NCI-H2107 treated with DMSO at 0.1 percent for 48 hours (cell line): Measurements from ENCODE around the gene SLX1B.
"Not testable (repeated sequence)": the region's sequence is repeated elsewhere in the genome, so short reads cannot be mapped to it uniquely, and the experiment has no call there.

Experiments used
- DNase-seq: peaks from one replicate; lab custom pipeline; 2025; ENCODE audit not compliant: unreplicated experiment; lab: John Stamatoyannopoulos, UW

The SLX1B gene

GRCh38 chr16:29454269-29454668, at the start of gene SLX1B, which contains the start of gene BOLA2:
SLX1B (plus strand) TSS chr16:29454533.
BOLA2 (minus strand) TSS chr16:29454351; CDS start chr16:29454253, 98 bp downstream.
- not testable (repeated sequence) for DNase-seq

- DNase-seq = not testable (repeated sequence)
Measured at GRCh38 chr16:29405249-29405648, 49.1 kb upstream of the SLX1B start.

DNA sequence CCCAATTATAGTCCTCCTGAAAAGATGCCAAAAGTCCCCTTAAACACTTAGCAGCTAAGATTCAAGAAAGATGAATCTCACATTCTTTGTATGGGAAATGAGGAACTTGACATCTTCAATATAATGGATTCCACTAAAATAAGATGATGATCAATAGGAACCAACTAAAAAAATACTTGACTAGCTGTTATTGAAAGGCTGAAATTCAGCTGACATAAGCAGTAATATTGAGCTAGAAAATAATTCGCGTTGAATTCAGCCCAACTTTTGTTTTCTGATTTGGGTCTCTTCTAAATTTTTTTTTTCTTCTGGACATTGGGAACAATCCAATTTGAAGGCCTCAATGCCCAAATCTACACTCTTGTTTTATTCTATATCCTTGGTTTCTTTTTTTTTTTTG, 30.7 kb upstream of the SLX1B start:
- DNase-seq = not testable (repeated sequence)

- DNase-seq = not testable (repeated sequence)
Measured at GRCh38 chr16:29425390-29425789, 28.9 kb upstream of the SLX1B start.

DNA sequence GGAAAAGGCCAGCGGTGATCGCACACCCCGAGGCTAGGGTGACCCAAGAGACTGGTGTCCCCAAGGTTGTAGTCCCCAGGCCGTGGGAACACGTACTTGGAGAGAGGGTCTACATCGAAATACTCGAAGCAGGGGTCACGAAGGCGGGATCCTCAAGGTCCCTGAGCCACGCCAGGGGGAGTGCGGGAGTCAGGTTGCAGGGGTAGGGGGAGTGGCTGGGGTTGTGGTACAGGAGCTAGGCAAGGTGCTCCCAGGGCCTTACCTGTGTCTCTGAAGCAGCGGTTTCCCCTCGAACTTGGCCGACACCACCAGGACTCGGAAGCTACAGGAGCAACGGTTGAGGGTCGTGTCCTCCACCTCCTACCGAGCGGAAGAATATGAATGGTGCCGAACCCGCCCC, 579 bp upstream of the SLX1B start:
- DNase-seq = not testable (repeated sequence)

DNA sequence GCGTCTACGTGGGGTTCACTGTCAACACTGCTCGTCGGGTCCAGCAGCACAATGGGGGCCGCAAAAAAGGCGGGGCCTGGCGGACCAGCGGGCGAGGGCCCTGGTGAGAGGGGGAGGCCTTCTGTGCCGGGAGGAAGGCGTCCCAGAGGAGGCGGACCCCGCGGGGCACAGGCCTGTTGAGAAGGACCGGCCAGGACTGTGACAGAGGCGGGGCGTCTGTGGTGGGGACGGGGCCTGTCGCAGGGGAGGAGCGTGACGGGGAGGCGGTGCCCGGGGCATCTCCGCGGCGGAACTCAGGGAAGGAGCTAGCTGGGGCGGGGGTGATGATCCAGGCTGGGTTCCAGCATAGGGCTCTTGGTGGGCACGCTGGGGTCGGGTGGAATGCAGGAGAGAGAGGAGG, 495 bp downstream of the SLX1B start:
- DNase-seq = not testable (repeated sequence)

GRCh38 chr16:29457660-29458059, 3.3 kb downstream of the SLX1B start:
- DNase-seq = not testable (repeated sequence)

GRCh38 chr16:29459706-29460646, 5.6 kb downstream of the SLX1B start, which contains the start of gene SULT1A4:
SULT1A4 (plus strand) TSS chr16:29459913; CDS start chr16:29461386, 1,473 bp downstream.
- not testable (repeated sequence) for DNase-seq

GRCh38 chr16:29460647-29461030, 6.3 kb downstream of the SLX1B start:
- DNase-seq = not testable (repeated sequence)

DNA sequence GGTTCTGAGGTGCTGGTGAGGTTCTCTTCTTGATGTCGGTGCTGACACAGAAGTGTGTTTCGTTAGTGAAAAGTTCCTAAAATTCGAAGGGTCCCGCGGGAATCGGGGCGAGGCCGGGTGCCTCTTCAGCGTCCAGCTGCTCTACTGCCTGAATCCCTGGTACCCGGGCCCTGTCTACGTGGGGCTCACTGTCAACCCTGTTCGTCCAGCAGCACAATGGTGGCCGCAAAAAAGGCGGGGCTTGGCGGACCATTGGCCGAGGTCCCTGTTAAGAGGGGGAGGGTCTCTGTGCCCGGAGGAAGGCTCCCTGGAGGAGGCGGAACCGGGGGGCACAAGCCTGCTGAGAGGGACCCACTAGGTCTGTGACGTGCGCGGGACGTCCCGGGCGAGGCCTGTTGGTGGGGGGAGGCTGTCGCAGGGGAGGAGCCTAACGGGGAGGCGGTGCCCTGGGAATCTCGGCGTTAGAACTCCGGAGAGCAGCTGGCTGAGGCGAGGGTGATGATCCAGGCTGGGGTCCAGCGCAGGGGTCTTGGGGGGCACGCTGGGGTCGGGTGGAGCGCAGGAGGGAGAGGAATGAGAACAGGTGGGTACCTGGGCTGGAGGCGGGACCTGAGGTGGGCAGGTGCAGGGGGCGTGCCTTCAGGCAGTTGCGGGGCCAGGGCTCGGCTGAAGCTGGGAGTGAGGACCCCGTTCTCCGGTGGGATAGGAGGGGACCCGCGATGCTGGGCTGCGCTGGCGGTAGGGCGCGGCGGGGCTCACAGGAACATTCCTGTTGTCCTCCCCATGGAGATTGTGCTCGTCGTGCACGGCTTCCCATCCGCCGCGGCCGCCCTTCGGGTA, 11.9 kb downstream of the SLX1B start:
- DNase-seq = not testable (repeated sequence)

GRCh38 chr16:29466904-29467303, 12.6 kb downstream of the SLX1B start:
- DNase-seq = not testable (repeated sequence)

DNA sequence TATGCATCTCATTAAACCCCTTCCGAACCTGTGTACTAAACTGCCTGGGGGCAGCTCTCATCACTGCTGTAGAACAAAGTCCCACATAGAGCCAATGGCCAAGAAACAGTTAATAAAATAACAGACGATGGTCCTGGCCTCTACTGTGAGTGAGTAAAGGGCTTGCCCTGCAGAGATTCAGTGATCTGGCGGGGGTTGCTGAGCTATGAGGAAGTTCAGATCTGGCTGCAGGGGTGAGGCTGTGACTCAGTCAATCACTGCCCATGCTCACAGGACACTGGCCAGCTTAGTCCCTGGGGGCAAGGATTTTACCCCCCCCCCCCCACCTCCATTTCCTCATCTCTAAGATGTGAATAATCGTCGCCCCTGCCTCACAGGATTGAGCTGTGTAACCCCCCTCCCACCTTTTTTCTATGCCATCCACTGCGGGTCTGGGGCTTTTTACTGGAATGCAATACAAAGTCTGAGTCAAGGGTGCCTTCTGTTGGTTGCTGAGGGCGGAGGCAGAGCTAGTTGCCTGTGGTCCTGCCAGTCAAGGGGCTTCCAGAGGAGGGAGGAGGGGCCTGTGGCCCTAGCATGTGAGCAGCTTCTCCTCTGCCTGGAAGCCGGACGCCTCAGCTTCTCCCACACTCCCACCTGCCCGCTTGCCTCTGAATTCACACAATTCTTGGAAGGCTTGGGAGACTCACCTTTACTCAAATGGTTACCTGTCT, 13.5 kb downstream of the SLX1B start:
- not testable (repeated sequence) for DNase-seq

DNA sequence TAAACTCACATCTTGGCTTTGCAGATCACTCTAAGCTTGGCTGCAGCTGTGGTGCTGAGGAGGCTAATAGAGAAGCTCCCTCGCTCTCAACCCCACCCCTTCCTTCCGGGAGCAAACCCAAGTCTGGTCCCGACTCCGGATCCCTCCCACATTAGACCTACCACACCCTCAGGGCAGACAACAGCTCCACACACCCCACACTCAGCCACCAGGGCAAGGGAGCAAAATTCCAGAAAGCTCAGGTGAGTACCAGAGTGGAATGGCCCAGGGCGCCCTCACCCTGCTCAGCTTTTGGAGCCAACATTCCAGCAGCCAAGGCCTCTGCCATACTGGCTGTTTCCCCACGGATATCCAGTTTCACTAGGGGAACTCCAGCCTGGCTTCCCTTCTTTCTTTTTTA, 15.3 kb downstream of the SLX1B start:
- not testable (repeated sequence) for DNase-seq

- not testable (repeated sequence) for DNase-seq
Measured at GRCh38 chr16:29472065-29472464, 17.7 kb downstream of the SLX1B start.

DNA sequence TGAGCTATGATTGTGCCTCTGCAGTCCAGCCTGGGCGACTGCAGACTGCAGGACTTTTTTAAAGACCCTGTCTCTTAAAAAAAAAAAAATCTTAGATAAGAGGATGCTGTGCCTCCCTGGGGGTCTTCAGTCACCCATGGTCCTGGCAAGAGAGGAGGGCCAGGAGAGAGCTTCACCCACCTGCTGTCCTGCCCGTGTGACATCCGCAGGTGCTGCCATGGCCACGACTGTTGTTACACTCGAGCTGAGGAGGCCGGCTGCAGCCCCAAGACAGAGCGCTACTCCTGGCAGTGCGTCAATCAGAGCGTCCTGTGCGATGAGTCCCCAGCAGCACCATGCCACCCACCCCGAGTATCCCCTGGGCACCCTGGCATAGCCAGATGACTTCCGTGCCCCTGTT, 27.9 kb downstream of the SLX1B start:
- DNase-seq = not testable (repeated sequence)

- not testable (repeated sequence) for DNase-seq
Measured at GRCh38 chr16:29506308-29506707, 52.0 kb downstream of the SLX1B start, which contains the start of gene NPIPB12. NPIPB12 (minus strand) TSS chr16:29506408.
